Left ventricle myocardium inferior (tissue), 1 donor: ENCODE data around the gene ANKRD40CL. TPM values are rescaled to one million over a fixed set of nuclear protein-coding genes. Genes with fewer than 3 reads are reported as not detected.
"Not testable (repeated sequence)": the region's sequence is repeated elsewhere in the genome, so short reads cannot be mapped to it uniquely, and the experiment has no call there.

Experiments used
- DNase-seq: peaks from one replicate; pipeline ENCODE4 v3.0.0-alpha.2; 2020
- H3K27ac ChIP-seq: fragments of 200-600 bp; replicated peaks from 2 replicates; pipeline ENCODE4 v1.8.0; 2021
- H3K27me3 ChIP-seq: fragments of 200-600 bp; 2 replicates; pipeline ENCODE4 v1.8.0; 2021; ENCODE audit warnings: low read depth
- H3K36me3 ChIP-seq: fragments of 200-600 bp; 2 replicates; pipeline ENCODE4 v1.8.0; 2021
- H3K4me1 ChIP-seq: fragments of 200-600 bp; 2 replicates; pipeline ENCODE4 v1.8.0; 2021
- H3K4me3 ChIP-seq: fragments of 200-600 bp; 2 replicates; pipeline ENCODE4 v1.8.0; 2021; ENCODE audit warnings: mild to moderate bottlenecking, moderate library complexity
- H3K9me3 ChIP-seq: fragments of 200-600 bp; replicated peaks from 2 replicates; pipeline ENCODE4 v1.8.0; 2021
- CTCF ChIP-seq: fragments of 200-600 bp; IDR thresholded peaks from 2 replicates; pipeline ENCODE4 v1.8.0; 2021; ENCODE audit warnings: antibody characterized with exemption, mild to moderate bottlenecking, borderline replicate concordance
- intact Hi-C: fragments of 100-400 bp; cut with micrococcal nuclease; formaldehyde crosslinking; loops from one replicate; pipeline ENCODE4 v1.11.0; 2022
- total RNA-seq: library from RNA; stranded (reverse); fragmentation: NEBNext Ultra II Directional; extraction: Animal tissue kit (Norgen Biotek cat#: 25700); gene quantifications from one replicate; pipeline ENCODE4 v1.2.1, GENCODE V29; 2021
- donor health status: DM: no; HTN: yes; CAD: no; lungs with severe emphysema.

Gene ANKRD40CL
- total RNA-seq, 1 donor from 2014 or later, result not detected

- no peak overlapping the region for H3K27ac ChIP-seq
- no peak for TF ChIP-seq CTCF
- H3K4me1 ChIP-seq, result peaks cover 4% of the 10 kb centered on the region
- DNase-seq, result no peak
- no peaks in the 10 kb centered on the region for H3K9me3 ChIP-seq
- H3K27me3 ChIP-seq, result no peaks in the 10 kb centered on the region
- H3K4me3 ChIP-seq, result no peak overlapping the region
- intact Hi-C loops, result no loop called here
- H3K36me3 ChIP-seq, result no peaks in the 10 kb centered on the region
Observed at GRCh38 chr17:50807675-50808074, 40.4 kb upstream of the ANKRD40CL start.

GRCh38 chr17:50807009-50807408 is 39.7 kb upstream of the ANKRD40CL start:
- H3K4me3 ChIP-seq, result no peak overlapping the region
- no peaks in the 10 kb centered on the region for H3K36me3 ChIP-seq
- no peak for TF ChIP-seq CTCF
- no peak for DNase-seq
- no peak overlapping the region for H3K27ac ChIP-seq
- intact Hi-C loops, result no loop called here
- H3K9me3 ChIP-seq, result no peaks in the 10 kb centered on the region
- peaks cover 4% of the 10 kb centered on the region for H3K4me1 ChIP-seq
- no peaks in the 10 kb centered on the region for H3K27me3 ChIP-seq

GRCh38 chr17:50806141-50806643 is 38.9 kb upstream of the ANKRD40CL start:
- H3K36me3 ChIP-seq, result no peaks in the 10 kb centered on the region
- intact Hi-C loops, result no loop called here
- TF ChIP-seq CTCF, result no peak
- H3K27ac ChIP-seq, result no peak overlapping the region
- H3K4me1 ChIP-seq, result peaks cover 4% of the 10 kb centered on the region
- no peaks in the 10 kb centered on the region for H3K9me3 ChIP-seq
- H3K4me3 ChIP-seq, result no peak overlapping the region
- no peak for DNase-seq
- H3K27me3 ChIP-seq, result no peaks in the 10 kb centered on the region

- TF ChIP-seq CTCF, result no peak
- DNase-seq, result no peak
- Histone ChIP-seq H3K36me3 (no peaks in the 10 kb centered on the region), H3K9me3 (no peaks in the 10 kb centered on the region), H3K27me3 (no peaks in the 10 kb centered on the region), H3K4me1 (peaks cover 4% of the 10 kb centered on the region), H3K4me3 (no peak overlapping the region), H3K27ac (no peak overlapping the region)
- intact Hi-C loops, result no loop called here
Observed at GRCh38 chr17:50805486-50805885, 38.2 kb upstream of the ANKRD40CL start.

GRCh38 chr17:50804749-50805475 is 37.6 kb upstream of the ANKRD40CL start:
- intact Hi-C loops, H3K4me3 ChIP-seq: not testable (repeated sequence)

GRCh38 chr17:50803676-50804075 is 36.4 kb upstream of the ANKRD40CL start:
- Histone ChIP-seq H3K4me3 (no peak overlapping the region), H3K9me3 (no peaks in the 10 kb centered on the region), H3K27me3 (no peaks in the 10 kb centered on the region), H3K27ac (no peak overlapping the region), H3K36me3 (no peaks in the 10 kb centered on the region), H3K4me1 (peaks cover 4% of the 10 kb centered on the region)
- no peak for TF ChIP-seq CTCF
- no peak for DNase-seq
- intact Hi-C loops, result no loop called here

More at GRCh38 chr17:50804749-50805475, 37.6 kb upstream of the ANKRD40CL start:
- H3K36me3 ChIP-seq, H3K4me1 ChIP-seq, DNase-seq, H3K9me3 ChIP-seq, H3K27me3 ChIP-seq, H3K27ac ChIP-seq: not testable (repeated sequence)
